Omental fat pad (tissue), 4 donors: ENCODE measurements around the gene SEPTIN11. TPM values are rescaled to one million over a fixed set of nuclear protein-coding genes. Genes with fewer than 3 reads are reported as not detected.
"Not testable (repeated sequence)": the region's sequence is repeated elsewhere in the genome, so short reads cannot be mapped to it uniquely, and the experiment has no call there.

Experiments
- ATAC-seq: fragments of 150-250 bp; one replicate; pipeline ENCODE4 v1.9.1; 2016; ENCODE audit warnings: mild to moderate bottlenecking, moderate library complexity; ENCODE audit not compliant: low FRiP score
- DNase-seq: peaks from one replicate; pipeline ENCODE4 v3.0.0-alpha.2; 2019; ENCODE audit warnings: low spot score
- total RNA-seq, 4 donors: library from RNA; depleted of rRNA; stranded (reverse); fragments of >200 nt; gene quantifications; one replicate each; pipeline ENCODE4 v1.1.0, GENCODE V29; 2016
- TF ChIP-seq, protein P1 (sequence below), 3 donors: fragments of 450-650 bp; IDR thresholded peaks; one replicate each; pipeline ENCODE4 v1.5.1; 2016 to 2017; ENCODE audit warnings: antibody characterized with exemption in 3 of 3, mild to moderate bottlenecking in 3 of 3, moderate library complexity in 2 of 3

The SEPTIN11 gene
- total RNA-seq, 4 donors from 2014 or later: 203 to 434 (median 245) TPM

GRCh38 chr4:76957004-76957738 is 7.6 kb downstream of the SEPTIN11 start:
- ATAC-seq: no peak
- DNase-seq: no peak
- TF ChIP-seq, protein P1, sequence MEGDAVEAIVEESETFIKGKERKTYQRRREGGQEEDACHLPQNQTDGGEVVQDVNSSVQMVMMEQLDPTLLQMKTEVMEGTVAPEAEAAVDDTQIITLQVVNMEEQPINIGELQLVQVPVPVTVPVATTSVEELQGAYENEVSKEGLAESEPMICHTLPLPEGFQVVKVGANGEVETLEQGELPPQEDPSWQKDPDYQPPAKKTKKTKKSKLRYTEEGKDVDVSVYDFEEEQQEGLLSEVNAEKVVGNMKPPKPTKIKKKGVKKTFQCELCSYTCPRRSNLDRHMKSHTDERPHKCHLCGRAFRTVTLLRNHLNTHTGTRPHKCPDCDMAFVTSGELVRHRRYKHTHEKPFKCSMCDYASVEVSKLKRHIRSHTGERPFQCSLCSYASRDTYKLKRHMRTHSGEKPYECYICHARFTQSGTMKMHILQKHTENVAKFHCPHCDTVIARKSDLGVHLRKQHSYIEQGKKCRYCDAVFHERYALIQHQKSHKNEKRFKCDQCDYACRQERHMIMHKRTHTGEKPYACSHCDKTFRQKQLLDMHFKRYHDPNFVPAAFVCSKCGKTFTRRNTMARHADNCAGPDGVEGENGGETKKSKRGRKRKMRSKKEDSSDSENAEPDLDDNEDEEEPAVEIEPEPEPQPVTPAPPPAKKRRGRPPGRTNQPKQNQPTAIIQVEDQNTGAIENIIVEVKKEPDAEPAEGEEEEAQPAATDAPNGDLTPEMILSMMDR (IDR thresholded peaks at IDR 0.05): no peak

DNA sequence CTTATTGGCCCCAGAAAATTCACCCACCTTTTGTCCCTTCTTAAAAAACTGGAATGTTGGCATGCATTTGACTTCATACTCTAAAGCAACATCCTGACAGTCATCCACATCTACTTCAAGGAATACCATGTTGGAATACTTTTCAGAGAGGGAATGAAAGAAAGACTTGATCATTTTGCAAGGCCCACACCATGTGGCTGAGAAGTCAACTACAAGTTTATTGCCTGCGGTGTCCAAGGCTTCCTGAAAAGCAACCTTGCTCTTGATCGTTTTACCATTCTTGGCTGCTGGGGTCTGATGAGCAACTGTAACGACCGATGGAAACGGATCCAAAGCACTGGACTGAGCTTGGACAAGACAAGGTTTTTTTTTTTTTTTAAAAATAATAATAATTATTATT is 9.3 kb downstream of the SEPTIN11 start:
- ATAC-seq: no peak
- no peak for DNase-seq
- TF ChIP-seq, protein P1 (IDR thresholded peaks at IDR 0.05): no peak

- DNase-seq: no peak
- no peak for ATAC-seq
- TF ChIP-seq, protein P1 (IDR thresholded peaks at IDR 0.05): no peak
Measured at GRCh38 chr4:76960014-76960413, 10.5 kb downstream of the SEPTIN11 start.

DNA sequence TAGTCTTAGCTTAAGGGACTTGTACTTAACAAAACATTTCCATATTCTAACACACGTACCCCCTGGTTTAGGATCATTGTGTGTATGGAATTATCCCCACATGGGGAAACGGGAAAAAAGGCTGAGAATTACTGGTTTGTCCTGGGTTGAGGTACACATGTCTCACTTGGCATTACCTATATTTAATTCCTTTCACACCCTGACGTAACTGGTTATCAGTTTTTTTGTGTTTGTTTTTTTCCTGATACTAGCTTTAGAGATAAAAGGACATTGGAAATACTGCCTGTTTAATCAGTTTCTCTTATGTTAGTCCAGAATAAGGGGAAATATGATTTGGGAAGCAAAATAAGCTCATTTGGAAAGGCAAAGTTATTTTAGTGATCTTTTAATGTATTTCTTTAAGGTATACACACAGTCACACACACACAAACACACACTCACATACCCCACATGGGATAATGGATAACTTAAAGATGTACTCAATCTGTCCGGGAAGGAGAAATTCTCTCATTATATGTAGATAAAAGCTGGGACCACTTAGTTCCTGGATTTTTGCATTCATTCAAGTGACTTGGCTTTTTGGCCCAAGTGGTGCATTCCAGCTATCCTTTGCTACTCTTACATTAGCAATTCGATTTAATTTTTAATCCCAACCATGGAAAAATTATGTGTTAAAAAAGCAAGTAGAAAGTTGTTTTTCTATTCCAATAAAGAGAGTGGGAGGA is 13.0 kb downstream of the SEPTIN11 start:
- DNase-seq (no peak), ATAC-seq (no peak)
- TF ChIP-seq, protein P1 (IDR thresholded peaks at IDR 0.05): no peak

DNA sequence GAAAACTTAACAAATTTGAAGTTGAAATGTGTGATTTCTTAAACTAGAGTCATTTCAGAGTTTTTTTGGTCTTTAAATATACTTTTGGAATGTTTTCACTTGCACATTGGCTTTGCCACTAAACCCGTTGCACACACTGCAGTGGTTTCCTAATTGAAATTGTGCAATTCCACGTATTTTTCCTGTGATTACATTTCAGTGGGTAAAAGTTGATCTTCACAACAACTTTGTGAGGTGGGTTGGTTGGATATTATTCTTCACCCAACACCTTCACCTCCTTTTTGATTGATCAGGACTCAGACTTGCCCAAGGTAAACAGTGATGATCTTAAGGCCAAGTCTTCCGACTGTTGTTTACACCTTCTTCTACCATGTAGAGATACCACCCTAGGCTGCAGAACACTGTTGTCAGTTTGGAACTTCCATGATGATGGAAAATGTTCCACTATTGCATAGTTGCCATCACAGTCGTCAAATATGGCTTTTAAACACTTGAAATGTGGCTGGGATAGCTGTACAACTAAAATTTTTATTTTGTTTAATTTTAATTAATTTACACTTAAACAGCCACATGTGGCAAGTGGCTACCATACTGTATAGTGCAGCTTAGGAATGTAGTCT is 13.7 kb downstream of the SEPTIN11 start:
- DNase-seq (no peak), ATAC-seq (no peak)
- TF ChIP-seq, protein P1 (IDR thresholded peaks at IDR 0.05): no peak

GRCh38 chr4:76963927-76964326 is 14.4 kb downstream of the SEPTIN11 start:
- not testable (repeated sequence) for ATAC-seq, DNase-seq

DNA sequence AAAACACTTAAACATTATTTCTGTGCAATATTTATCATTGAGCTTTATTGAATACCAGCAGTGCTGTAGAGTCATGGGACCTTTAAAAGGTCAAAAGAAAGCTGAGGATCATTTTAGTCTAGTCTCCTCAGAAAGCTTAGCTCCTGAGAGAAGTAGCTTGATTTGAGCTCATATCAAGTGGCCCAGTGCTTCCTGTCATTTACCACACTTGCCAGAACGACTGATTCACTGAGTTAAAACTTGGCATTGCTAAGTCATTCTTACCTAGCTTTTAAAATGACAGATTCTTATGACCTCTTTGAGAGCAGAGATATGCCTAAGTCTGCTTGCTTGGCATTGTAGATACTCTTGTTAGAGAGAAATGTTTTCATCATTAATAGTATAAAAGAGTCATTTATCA is 15.2 kb downstream of the SEPTIN11 start:
- ATAC-seq (no peak), DNase-seq (no peak)
- TF ChIP-seq, protein P1 (IDR thresholded peaks at IDR 0.05): no peak
